Activated naive CD4-positive, alpha-beta T cell treated with anti-CD3 and anti-CD28 coated beads, Interleukin-2, amount 50 U/mL, for 72 hours (primary cell): ENCODE data around the gene CNOT8. TPM values are rescaled to one million over a fixed set of nuclear protein-coding genes. Genes with fewer than 3 reads are reported as not detected.

Experiments used
- ATAC-seq, 2 donors: fragments of 150-1000 bp; cut with Tn5 transposase; 2 replicates each; pipeline ENCODE4 v1.10.0; 2021; ENCODE audit warnings: mild to moderate bottlenecking in 2 of 2, moderate library complexity in 2 of 2
- DNase-seq, 2 donors: peaks; one replicate each; pipeline ENCODE4 v3.0.0; 2021 to 2022; ENCODE audit warnings: low spot score in 2 of 2
- H3K27ac Mint-ChIP-seq, 2 donors: one replicate each; pipeline ENCODE4 v1.8.0; 2022; ENCODE audit warnings: mild to moderate bottlenecking in 2 of 2, mixed read lengths in 2 of 2
- H3K36me3 Mint-ChIP-seq, 2 donors: one replicate each; pipeline ENCODE4 v1.8.0; 2022; ENCODE audit warnings: mixed read lengths in 2 of 2
- H3K9me3 Mint-ChIP-seq, 2 donors: one replicate each; pipeline ENCODE4 v1.8.0; 2022; ENCODE audit warnings: mixed read lengths in 2 of 2
- total RNA-seq, 2 donors: library from RNA; stranded (reverse); gene quantifications; one replicate each; pipeline ENCODE4 v1.2.3, GENCODE V29; 2022

CNOT8 gene
- total RNA-seq, 2 donors from 2014 or later, result 76.4 to 92.3 TPM

- DNase-seq (no peak), ATAC-seq (no peak)
- H3K27ac Mint-ChIP-seq, result no peak within 1 kb of the TSS
- no peaks in the 10 kb centered on the region for H3K36me3 Mint-ChIP-seq
- no peaks in the 10 kb centered on the region for H3K9me3 Mint-ChIP-seq
These were observed 8.0 kb upstream of the CNOT8 start, which contains the start of gene FAXDC2 for GRCh38 chr5:154850255-154851062. Gene FAXDC2 (minus strand): TSS chr5:154850603. CDS start chr5:154838178, 12,425 bp downstream.

- Mint-ChIP-seq H3K27ac (no peak overlapping the region), H3K36me3 (no peaks in the 10 kb centered on the region), H3K9me3 (no peaks in the 10 kb centered on the region)
- ATAC-seq, result no peak
- DNase-seq, result no peak
These were observed 7.1 kb upstream of the CNOT8 start for GRCh38 chr5:154851351-154851750.

DNA sequence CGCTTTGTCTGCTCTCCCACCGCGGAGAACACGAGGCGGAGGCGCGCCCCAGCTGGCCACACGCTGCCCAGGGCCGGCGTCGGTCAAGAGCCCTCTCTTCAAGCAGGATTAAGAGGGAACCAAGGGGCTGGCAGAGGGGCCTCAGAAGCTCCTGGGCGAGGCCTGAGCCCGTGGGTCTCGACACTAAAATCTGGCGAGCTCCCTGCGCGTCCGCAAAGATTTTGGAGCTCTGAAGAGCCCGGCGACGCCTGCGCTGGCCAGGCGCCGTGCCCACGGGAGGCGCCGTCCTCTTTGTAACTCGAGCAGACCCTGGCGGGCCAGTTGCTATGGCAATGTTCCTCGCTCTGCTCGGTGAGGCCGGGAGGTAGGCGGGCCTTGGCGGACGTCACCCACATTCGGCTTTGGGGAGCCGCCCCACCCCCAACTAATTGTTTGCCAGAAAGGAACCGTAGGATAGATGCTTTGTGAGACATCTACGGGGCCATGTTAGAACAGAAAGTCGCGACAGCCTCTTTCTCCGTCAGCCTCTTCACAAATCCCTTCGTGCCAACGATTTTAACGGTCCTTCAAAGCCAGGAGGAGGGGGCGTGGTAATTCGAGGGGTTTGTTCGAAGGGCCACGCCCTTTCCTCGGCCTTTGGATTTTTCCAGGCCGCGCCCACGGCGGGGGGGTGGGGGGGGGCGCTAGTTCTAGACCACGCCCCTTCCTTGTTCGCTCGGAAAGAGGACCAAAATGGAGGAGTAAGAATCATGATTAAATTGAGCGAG is 714 bp upstream of the CNOT8 start:
- ATAC-seq (peak; percentile 71 to 73), DNase-seq (peak; percentile 82 to 85)
- no peaks in the 10 kb centered on the region for H3K9me3 Mint-ChIP-seq
- H3K27ac Mint-ChIP-seq, result peak overlapping the region; percentile 91 to 96
- peaks cover 24 to 38% of the 10 kb centered on the region in 2 donors for H3K36me3 Mint-ChIP-seq

- peaks cover 24 to 53% of the 10 kb centered on the region in 2 donors for H3K36me3 Mint-ChIP-seq
- DNase-seq, result no peak
- peak overlapping the region; percentile 91 to 96 for H3K27ac Mint-ChIP-seq
- no peak for ATAC-seq
- H3K9me3 Mint-ChIP-seq, result no peaks in the 10 kb centered on the region
These were observed 795 bp downstream of the CNOT8 start for GRCh38 chr5:154858972-154859871.

DNA sequence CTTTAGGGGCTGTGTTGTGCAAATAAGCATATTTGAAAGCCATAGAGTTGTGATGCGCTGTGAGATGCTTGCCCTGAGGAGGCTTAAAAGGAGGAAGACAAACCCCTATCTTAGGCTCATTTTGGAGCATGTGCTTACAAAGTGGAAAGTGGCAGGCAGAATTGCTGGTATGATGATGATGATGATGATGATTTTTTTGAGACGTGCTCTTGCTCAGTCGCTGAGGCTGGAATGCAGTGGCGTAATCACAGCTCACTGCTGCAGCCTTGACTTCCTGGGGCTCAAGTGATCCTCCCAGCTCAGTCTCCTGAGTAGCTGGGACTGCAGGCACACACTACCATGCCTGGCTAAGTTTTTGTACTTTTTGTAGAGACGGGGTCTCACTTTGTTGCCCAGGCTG is 1.7 kb downstream of the CNOT8 start:
- DNase-seq, result no peak
- Mint-ChIP-seq H3K36me3 (peaks cover 24 to 61% of the 10 kb centered on the region in 2 donors), H3K9me3 (no peaks in the 10 kb centered on the region), H3K27ac (peak overlapping the region; percentile 78 to 91)
- no peak for ATAC-seq

- no peaks in the 10 kb centered on the region for H3K9me3 Mint-ChIP-seq
- no peak for ATAC-seq
- H3K27ac Mint-ChIP-seq, result peak overlapping the region; percentile 88 to 91
- no peak for DNase-seq
- H3K36me3 Mint-ChIP-seq, result peaks cover 24 to 68% of the 10 kb centered on the region in 2 donors
These were observed 2.3 kb downstream of the CNOT8 start for GRCh38 chr5:154860765-154861164.

GRCh38 chr5:154861946-154862345 is 3.5 kb downstream of the CNOT8 start:
- peak overlapping the region; percentile 62 to 79 for H3K27ac Mint-ChIP-seq
- no peak for ATAC-seq

GRCh38 chr5:154862766-154863165 is 4.3 kb downstream of the CNOT8 start:
- Mint-ChIP-seq H3K36me3 (peaks cover 24 to 74% of the 10 kb centered on the region in 2 donors), H3K9me3 (no peaks in the 10 kb centered on the region), H3K27ac (peak overlapping the region; percentile 62 to 81)
- ATAC-seq (no peak), DNase-seq (no peak)

More at GRCh38 chr5:154861946-154862345, 3.5 kb downstream of the CNOT8 start:
- H3K36me3 Mint-ChIP-seq, result peaks cover 24 to 74% of the 10 kb centered on the region in 2 donors
- no peaks in the 10 kb centered on the region for H3K9me3 Mint-ChIP-seq
- no peak for DNase-seq

DNA sequence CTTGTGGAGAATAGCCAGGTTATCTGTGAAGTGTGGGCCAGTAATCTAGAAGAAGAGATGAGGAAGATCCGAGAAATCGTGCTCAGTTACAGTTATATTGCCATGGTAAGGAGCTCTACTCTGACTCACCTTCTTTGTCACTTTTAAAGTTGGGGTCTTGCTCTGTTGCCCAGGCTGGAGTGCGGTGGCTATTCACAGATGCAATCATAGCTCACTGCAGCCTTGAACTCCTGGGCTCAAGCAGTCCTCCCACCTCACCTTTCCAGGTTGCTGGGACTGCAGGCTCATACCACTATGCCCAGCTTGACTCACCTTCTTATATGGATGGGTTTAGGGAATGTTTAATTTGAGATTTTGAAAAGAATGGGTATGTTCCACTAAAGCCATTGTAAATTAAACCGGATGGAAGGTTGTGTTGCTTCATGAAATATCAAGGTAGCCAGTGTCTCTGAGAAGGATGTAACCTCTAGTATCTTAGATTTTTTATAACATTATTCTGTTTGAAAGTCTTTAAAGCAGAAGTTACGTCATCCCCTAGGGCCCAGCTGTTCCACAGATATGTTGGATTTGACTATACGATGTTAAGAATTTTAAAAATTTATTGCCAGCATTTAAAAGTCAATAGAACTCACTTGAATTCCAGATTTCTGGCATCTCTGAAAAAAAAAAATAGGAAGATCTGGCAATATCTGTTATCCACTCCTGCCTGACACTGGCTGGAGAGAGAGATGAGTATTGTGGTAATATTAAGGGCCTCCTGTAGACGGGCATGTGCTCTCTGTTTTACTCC is 5.1 kb downstream of the CNOT8 start:
- DNase-seq (no peak), ATAC-seq (no peak)
- H3K9me3 Mint-ChIP-seq, result no peaks in the 10 kb centered on the region
- H3K36me3 Mint-ChIP-seq, result peaks cover 20 to 71% of the 10 kb centered on the region in 2 donors
- H3K27ac Mint-ChIP-seq, result peak overlapping the region in 1 of 2 donors; percentile 74

DNA sequence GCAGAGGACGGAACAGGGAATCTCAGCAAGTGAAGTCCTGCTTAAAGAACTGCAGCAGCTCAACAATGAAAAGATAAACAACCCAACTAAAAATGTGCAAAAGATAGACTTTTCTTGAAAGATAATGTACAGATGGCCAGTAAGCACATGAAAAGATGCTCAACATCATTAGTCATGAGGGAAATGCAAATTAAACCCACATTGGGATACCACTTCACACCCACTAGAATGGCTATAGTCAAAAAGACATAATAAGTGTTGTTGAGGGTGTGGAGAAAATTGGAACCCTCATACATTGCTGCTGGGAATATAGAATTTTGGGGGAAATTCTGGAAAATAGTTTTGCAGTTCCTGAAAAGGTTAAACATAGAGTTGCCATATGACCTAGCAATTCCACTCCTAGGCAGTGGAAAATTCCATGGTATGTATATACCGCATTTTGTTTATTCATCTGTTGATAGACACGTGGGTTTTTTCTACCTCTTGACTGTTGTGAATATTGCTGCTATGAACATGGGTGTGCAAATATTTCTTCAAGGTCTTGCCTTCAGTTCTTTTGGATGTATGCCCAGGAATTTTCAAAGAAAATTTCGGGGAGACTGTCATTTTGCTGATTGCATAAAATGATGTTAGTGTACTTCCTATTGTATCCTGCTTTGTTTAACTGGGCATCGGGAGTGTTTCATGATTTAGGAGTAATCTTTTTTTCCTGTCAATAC is 7.2 kb downstream of the CNOT8 start:
- Mint-ChIP-seq H3K27ac (peak overlapping the region in 1 of 2 donors; percentile 68), H3K9me3 (no peaks in the 10 kb centered on the region), H3K36me3 (peaks cover 1 to 58% of the 10 kb centered on the region in 2 donors)
- peak; percentile 53 to 55 for ATAC-seq
- DNase-seq, result no peak

GRCh38 chr5:154866841-154867240 is 8.4 kb downstream of the CNOT8 start:
- peak overlapping the region; percentile 26 to 68 for H3K27ac Mint-ChIP-seq
- H3K36me3 Mint-ChIP-seq, result peaks cover 7 to 58% of the 10 kb centered on the region in 2 donors
- no peaks in the 10 kb centered on the region for H3K9me3 Mint-ChIP-seq
- no peak for ATAC-seq
- no peak for DNase-seq

- H3K27ac Mint-ChIP-seq, result peak overlapping the region in 1 of 2 donors; percentile 61
- ATAC-seq (no peak), DNase-seq (no peak)
- no peaks in the 10 kb centered on the region for H3K9me3 Mint-ChIP-seq
- peaks cover 18 to 51% of the 10 kb centered on the region in 2 donors for H3K36me3 Mint-ChIP-seq
These were observed 10.3 kb downstream of the CNOT8 start for GRCh38 chr5:154868702-154869101.

DNA sequence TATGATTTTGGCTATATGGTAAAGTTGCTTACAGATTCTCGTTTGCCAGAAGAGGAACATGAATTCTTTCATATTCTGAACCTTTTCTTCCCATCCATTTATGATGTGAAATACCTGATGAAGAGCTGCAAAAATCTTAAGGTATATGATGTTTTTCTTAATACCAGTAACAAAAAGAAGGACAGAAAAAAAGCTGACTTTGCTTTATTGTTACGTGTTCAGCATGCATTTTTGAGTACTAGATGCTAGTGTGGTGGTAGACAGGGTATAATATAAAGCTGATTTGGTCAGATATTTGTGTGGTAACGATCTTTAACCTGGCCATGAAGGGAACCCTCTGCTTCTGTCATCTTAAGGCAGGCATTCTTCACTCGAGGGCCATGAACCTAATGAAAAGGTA is 13.3 kb downstream of the CNOT8 start:
- ATAC-seq (no peak), DNase-seq (no peak)
- Mint-ChIP-seq H3K36me3 (peaks cover 39 to 50% of the 10 kb centered on the region in 2 donors), H3K9me3 (no peaks in the 10 kb centered on the region), H3K27ac (no peak overlapping the region)

- Mint-ChIP-seq H3K27ac (no peak overlapping the region), H3K36me3 (peaks cover 51 to 64% of the 10 kb centered on the region in 2 donors), H3K9me3 (peaks cover 3% of the 10 kb centered on the region in 2 donors)
- ATAC-seq (no peak), DNase-seq (no peak)
These were observed 15.4 kb downstream of the CNOT8 start for GRCh38 chr5:154873791-154874331.
